GM21447 (cell line): ENCODE results near the gene CDK8.

Experiments used
- ATAC-seq: cut with Tn5 transposase; IDR thresholded peaks from one replicate; pipeline ENCODE4 v1.9.1; 2021; ENCODE audit not compliant: unreplicated experiment

CDK8 gene

GRCh38 chr13:26253787-26254582 lies at the start of gene CDK8:
Gene CDK8, plus strand, starts transcription at chr13:26254129. Its CDS starts 513 bp downstream, at chr13:26254642.
- peak; percentile 84 for ATAC-seq

GRCh38 chr13:26208287-26208686 lies 45.6 kb upstream of the CDK8 start:
- no peak for ATAC-seq

GRCh38 chr13:26213345-26213744 lies 40.6 kb upstream of the CDK8 start:
- no peak for ATAC-seq

- ATAC-seq: no peak
These were observed 39.9 kb upstream of the CDK8 start for GRCh38 chr13:26213982-26214381.

- ATAC-seq: no peak
These were observed 37.9 kb upstream of the CDK8 start for GRCh38 chr13:26216042-26216441.

GRCh38 chr13:26219726-26220125 lies 34.2 kb upstream of the CDK8 start:
- ATAC-seq: no peak

GRCh38 chr13:26220575-26220974 lies 33.4 kb upstream of the CDK8 start:
- ATAC-seq: no peak

- ATAC-seq: peak; percentile 29
These were observed 32.6 kb upstream of the CDK8 start for GRCh38 chr13:26221399-26221720.

- peak; percentile 97 for ATAC-seq
These were observed 32.0 kb upstream of the CDK8 start, which contains the start of gene RNF6 for GRCh38 chr13:26221721-26222519. Gene RNF6, minus strand, starts transcription at chr13:26222314. Its CDS starts 2,665 bp downstream, at chr13:26219649.

- ATAC-seq: peak; percentile 48
These were observed 31.3 kb upstream of the CDK8 start for GRCh38 chr13:26222520-26223046.

- ATAC-seq: no peak
These were observed 27.9 kb upstream of the CDK8 start for GRCh38 chr13:26225896-26226617.

- no peak for ATAC-seq
These were observed 26.6 kb upstream of the CDK8 start for GRCh38 chr13:26227166-26227971.

- no peak for ATAC-seq
These were observed 25.8 kb upstream of the CDK8 start for GRCh38 chr13:26228096-26228495.

GRCh38 chr13:26229080-26229615 lies 24.8 kb upstream of the CDK8 start:
- no peak for ATAC-seq

GRCh38 chr13:26230703-26231102 lies 23.2 kb upstream of the CDK8 start:
- ATAC-seq: no peak

- no peak for ATAC-seq
These were observed 17.6 kb upstream of the CDK8 start for GRCh38 chr13:26236296-26236695.

- ATAC-seq: no peak
These were observed 7.8 kb upstream of the CDK8 start for GRCh38 chr13:26246154-26246553.

- ATAC-seq: no peak
These were observed 6.9 kb upstream of the CDK8 start for GRCh38 chr13:26247011-26247410.

GRCh38 chr13:26247608-26248007 lies 6.3 kb upstream of the CDK8 start:
- ATAC-seq: no peak

- ATAC-seq: no peak
These were observed 4.4 kb upstream of the CDK8 start for GRCh38 chr13:26249551-26249950.
